Measurements from ENCODE around the gene SORT1.
"Not testable (repeated sequence)": the region's sequence is repeated elsewhere in the genome, so short reads cannot be mapped to it uniquely, and the experiment has no call there.

Gene SORT1

GRCh38 chr1:109298666-109299557 is 98.8 kb downstream of the SORT1 start:
- Histone ChIP-seq H3K36me3 (ENCODE audit: insufficient read depth, low read length) (no peaks in the 10 kb centered on the region), H3K4me3 (no peak overlapping the region), H3K9me3 (ENCODE audit: low read depth, low read length) (no peaks in the 10 kb centered on the region), H3K9ac (ENCODE audit: insufficient read length) (no peak overlapping the region), H3K27ac (no peak overlapping the region)
- TF ChIP-seq FOXP2 (optimal IDR thresholded peaks at IDR 0.05; ENCODE audit: control extremely low read depth, extremely low read length, insufficient read depth) (peak; percentile 36), POLR2AphosphoS5 (IDR thresholded peaks at IDR 0.05; ENCODE audit: borderline replicate concordance, low read depth, low read length) (no peak), EZH2 (IDR thresholded peaks at IDR 0.05) (no peak)
- DNase-seq (ENCODE audit: low read depth, low spot score), result no peak

- Histone ChIP-seq H3K9me3 (ENCODE audit: low read depth, low read length) (no peaks in the 10 kb centered on the region), H3K9ac (ENCODE audit: insufficient read length) (no peak overlapping the region), H3K27ac (no peak overlapping the region), H3K36me3 (ENCODE audit: insufficient read depth, low read length) (no peaks in the 10 kb centered on the region), H3K4me3 (no peak overlapping the region)
- TF ChIP-seq FOXP2 (optimal IDR thresholded peaks at IDR 0.05; ENCODE audit: control extremely low read depth, extremely low read length, insufficient read depth) (no peak), EZH2 (IDR thresholded peaks at IDR 0.05) (no peak), POLR2AphosphoS5 (IDR thresholded peaks at IDR 0.05; ENCODE audit: borderline replicate concordance, low read depth, low read length) (no peak)
- DNase-seq (ENCODE audit: low read depth, low spot score), result no peak
Measured at GRCh38 chr1:109296782-109297181, 100.9 kb downstream of the SORT1 start.

GRCh38 chr1:109295712-109296415 is 101.9 kb downstream of the SORT1 start:
- DNase-seq (ENCODE audit: low read depth, low spot score), result no peak
- Histone ChIP-seq H3K9ac (ENCODE audit: insufficient read length) (no peak overlapping the region), H3K9me3 (ENCODE audit: low read depth, low read length) (no peaks in the 10 kb centered on the region), H3K4me3 (no peak overlapping the region), H3K27ac (no peak overlapping the region), H3K36me3 (ENCODE audit: insufficient read depth, low read length) (no peaks in the 10 kb centered on the region)
- TF ChIP-seq EZH2 (IDR thresholded peaks at IDR 0.05) (no peak), FOXP2 (optimal IDR thresholded peaks at IDR 0.05; ENCODE audit: control extremely low read depth, extremely low read length, insufficient read depth) (no peak), POLR2AphosphoS5 (IDR thresholded peaks at IDR 0.05; ENCODE audit: borderline replicate concordance, low read depth, low read length) (no peak)

- no peak overlapping the region for H3K9ac ChIP-seq (ENCODE audit: insufficient read length)
- TF ChIP-seq FOXP2 (optimal IDR thresholded peaks at IDR 0.05; ENCODE audit: control extremely low read depth, extremely low read length, insufficient read depth) (no peak), POLR2AphosphoS5 (IDR thresholded peaks at IDR 0.05; ENCODE audit: borderline replicate concordance, low read depth, low read length) (no peak), EZH2 (IDR thresholded peaks at IDR 0.05) (no peak)
- DNase-seq (ENCODE audit: low read depth, low spot score), result no peak
- no peak overlapping the region for H3K4me3 ChIP-seq
- no peak overlapping the region for H3K27ac ChIP-seq
- H3K9me3 ChIP-seq (ENCODE audit: low read depth, low read length), result no peaks in the 10 kb centered on the region
- no peaks in the 10 kb centered on the region for H3K36me3 ChIP-seq (ENCODE audit: insufficient read depth, low read length)
Measured at GRCh38 chr1:109294481-109294880, 103.2 kb downstream of the SORT1 start.

GRCh38 chr1:109293026-109293425 is 104.7 kb downstream of the SORT1 start:
- Histone ChIP-seq H3K36me3 (ENCODE audit: insufficient read depth, low read length) (no peaks in the 10 kb centered on the region), H3K9me3 (ENCODE audit: low read depth, low read length) (no peaks in the 10 kb centered on the region), H3K9ac (ENCODE audit: insufficient read length) (no peak overlapping the region), H3K4me3 (no peak overlapping the region), H3K27ac (no peak overlapping the region)
- TF ChIP-seq FOXP2 (optimal IDR thresholded peaks at IDR 0.05; ENCODE audit: control extremely low read depth, extremely low read length, insufficient read depth), result no peak
- no peak for TF ChIP-seq EZH2 (IDR thresholded peaks at IDR 0.05)
- TF ChIP-seq POLR2AphosphoS5 (IDR thresholded peaks at IDR 0.05; ENCODE audit: borderline replicate concordance, low read depth, low read length), result no peak
- no peak for DNase-seq (ENCODE audit: low read depth, low spot score)

GRCh38 chr1:109292364-109292763 is 105.4 kb downstream of the SORT1 start:
- no peak for TF ChIP-seq POLR2AphosphoS5 (IDR thresholded peaks at IDR 0.05; ENCODE audit: borderline replicate concordance, low read depth, low read length)
- no peak for TF ChIP-seq FOXP2 (optimal IDR thresholded peaks at IDR 0.05; ENCODE audit: control extremely low read depth, extremely low read length, insufficient read depth)
- TF ChIP-seq EZH2 (IDR thresholded peaks at IDR 0.05), result no peak
- Histone ChIP-seq H3K27ac (no peak overlapping the region), H3K4me3 (no peak overlapping the region), H3K9ac (ENCODE audit: insufficient read length) (no peak overlapping the region), H3K36me3 (ENCODE audit: insufficient read depth, low read length) (no peaks in the 10 kb centered on the region), H3K9me3 (ENCODE audit: low read depth, low read length) (no peaks in the 10 kb centered on the region)
- DNase-seq (ENCODE audit: low read depth, low spot score), result no peak

- no peak overlapping the region for H3K27ac ChIP-seq
- no peaks in the 10 kb centered on the region for H3K9me3 ChIP-seq (ENCODE audit: low read depth, low read length)
- no peak for DNase-seq (ENCODE audit: low read depth, low spot score)
- no peak overlapping the region for H3K4me3 ChIP-seq
- H3K36me3 ChIP-seq (ENCODE audit: insufficient read depth, low read length), result no peaks in the 10 kb centered on the region
- no peak overlapping the region for H3K9ac ChIP-seq (ENCODE audit: insufficient read length)
- TF ChIP-seq FOXP2 (optimal IDR thresholded peaks at IDR 0.05; ENCODE audit: control extremely low read depth, extremely low read length, insufficient read depth) (no peak), EZH2 (IDR thresholded peaks at IDR 0.05) (no peak), POLR2AphosphoS5 (IDR thresholded peaks at IDR 0.05; ENCODE audit: borderline replicate concordance, low read depth, low read length) (no peak)
Measured at GRCh38 chr1:109290998-109291397, 106.7 kb downstream of the SORT1 start.

- TF ChIP-seq FOXP2 (optimal IDR thresholded peaks at IDR 0.05; ENCODE audit: control extremely low read depth, extremely low read length, insufficient read depth), result no peak
- no peak for TF ChIP-seq EZH2 (IDR thresholded peaks at IDR 0.05)
- no peak for TF ChIP-seq POLR2AphosphoS5 (IDR thresholded peaks at IDR 0.05; ENCODE audit: borderline replicate concordance, low read depth, low read length)
- Histone ChIP-seq H3K36me3 (ENCODE audit: insufficient read depth, low read length) (no peaks in the 10 kb centered on the region), H3K4me3 (no peak overlapping the region), H3K27ac (no peak overlapping the region), H3K9ac (ENCODE audit: insufficient read length) (no peak overlapping the region), H3K9me3 (ENCODE audit: low read depth, low read length) (no peaks in the 10 kb centered on the region)
- DNase-seq (ENCODE audit: low read depth, low spot score), result no peak
Measured at GRCh38 chr1:109290137-109290536, 107.6 kb downstream of the SORT1 start.

GRCh38 chr1:109286762-109287161 is 111.0 kb downstream of the SORT1 start:
- DNase-seq (ENCODE audit: low read depth, low spot score); H3K36me3 ChIP-seq (ENCODE audit: insufficient read depth, low read length); H3K4me3 ChIP-seq; H3K27ac ChIP-seq; H3K9me3 ChIP-seq (ENCODE audit: low read depth, low read length); H3K9ac ChIP-seq (ENCODE audit: insufficient read length): not testable (repeated sequence)
